Tibial nerve (tissue), 4 donors: ENCODE measurements around the gene ASB11. TPM values are rescaled to one million over a fixed set of nuclear protein-coding genes. Genes with fewer than 3 reads are reported as not detected.
"Not testable (repeated sequence)": the region's sequence is repeated elsewhere in the genome, so short reads cannot be mapped to it uniquely, and the experiment has no call there.

Experiments
- DNase-seq, 2 donors: peaks; one replicate each; pipeline ENCODE4 v3.0.0-alpha.2; 2019; ENCODE audit warnings: low spot score in 2 of 2
- H3K27ac ChIP-seq, 4 donors: fragments of 200-600 bp; sonication (generic) in 3 of 4; one replicate each; pipeline ENCODE4 v1.5.1; 2017 to 2019; ENCODE audit warnings: mild to moderate bottlenecking in 1 of 4
- H3K27me3 ChIP-seq, 2 donors: fragments of 200-600 bp; sonication (generic) in 1 of 2; one replicate each; pipeline versions ENCODE4 v1.5.1 to v1.6.0; 2017 to 2019
- H3K36me3 ChIP-seq, 3 donors: fragments of 200-600 bp; sonication (generic); one replicate each; pipeline ENCODE4 v1.5.1; 2018 to 2019
- H3K4me1 ChIP-seq, 4 donors: fragments of 200-600 bp; sonication (generic) in 3 of 4; one replicate each; pipeline ENCODE4 v1.5.1; 2017 to 2019
- H3K4me3 ChIP-seq, 4 donors: fragments of 200-600 bp; sonication (generic) in 3 of 4; one replicate each; pipeline ENCODE4 v1.5.1; 2017 to 2019; ENCODE audit warnings: mild to moderate bottlenecking in 1 of 4, moderate library complexity in 1 of 4
- H3K9me3 ChIP-seq, 4 donors: fragments of 200-600 bp; sonication (generic) in 3 of 4; one replicate each; pipeline ENCODE4 v1.5.1; 2017 to 2019
- EP300 ChIP-seq, 2 donors: sonication (generic); formaldehyde crosslinking; IDR thresholded peaks; one replicate each; pipeline ENCODE4 v1.6.1; 2017; ENCODE audit warnings: antibody characterized with exemption in 2 of 2, mild to moderate bottlenecking in 1 of 2
- POLR2A ChIP-seq, 2 donors: fragments of 450-650 bp; IDR thresholded peaks; one replicate each; pipeline ENCODE4 v1.6.1; 2017; ENCODE audit warnings: antibody characterized with exemption in 2 of 2, mild to moderate bottlenecking in 2 of 2, moderate library complexity in 2 of 2
- WGBS, 2 donors: methylation state at CpG; one replicate each; pipeline ENCODE4 v1.1.5; 2018; 5-methylcytosine and 5-hydroxymethylcytosine counted together
- total RNA-seq, 4 donors: library from RNA; depleted of rRNA; stranded (reverse); fragments of >200 nt; gene quantifications; one replicate each; pipeline ENCODE4 v1.1.0, GENCODE V29; 2016
- TF ChIP-seq, protein P1 (sequence below), 5 experiments: fragments of 200-600 bp in 3 of 5; fragments of 450-650 bp in 2 of 5; sonication (generic) in 3 of 5; IDR thresholded peaks; one replicate each; pipeline ENCODE4 v1.5.1; 2016 to 2019; ENCODE audit warnings: antibody characterized with exemption in 5 of 5, mild to moderate bottlenecking in 3 of 5, moderate library complexity in 2 of 5

The ASB11 gene
- total RNA-seq, 4 donors from 2014 or later, result not detected

- Histone ChIP-seq H3K4me1 (no peaks in the 10 kb centered on the region), H3K27me3 (no peaks in the 10 kb centered on the region), H3K4me3 (no peak overlapping the region), H3K27ac (peak overlapping the region in 1 of 4 donors; percentile 30), H3K36me3 (no peaks in the 10 kb centered on the region), H3K9me3 (no peaks in the 10 kb centered on the region)
- TF ChIP-seq EP300 (IDR thresholded peaks at IDR 0.05), result peak in 1 of 2 donors; percentile 26
- TF ChIP-seq, protein P1, sequence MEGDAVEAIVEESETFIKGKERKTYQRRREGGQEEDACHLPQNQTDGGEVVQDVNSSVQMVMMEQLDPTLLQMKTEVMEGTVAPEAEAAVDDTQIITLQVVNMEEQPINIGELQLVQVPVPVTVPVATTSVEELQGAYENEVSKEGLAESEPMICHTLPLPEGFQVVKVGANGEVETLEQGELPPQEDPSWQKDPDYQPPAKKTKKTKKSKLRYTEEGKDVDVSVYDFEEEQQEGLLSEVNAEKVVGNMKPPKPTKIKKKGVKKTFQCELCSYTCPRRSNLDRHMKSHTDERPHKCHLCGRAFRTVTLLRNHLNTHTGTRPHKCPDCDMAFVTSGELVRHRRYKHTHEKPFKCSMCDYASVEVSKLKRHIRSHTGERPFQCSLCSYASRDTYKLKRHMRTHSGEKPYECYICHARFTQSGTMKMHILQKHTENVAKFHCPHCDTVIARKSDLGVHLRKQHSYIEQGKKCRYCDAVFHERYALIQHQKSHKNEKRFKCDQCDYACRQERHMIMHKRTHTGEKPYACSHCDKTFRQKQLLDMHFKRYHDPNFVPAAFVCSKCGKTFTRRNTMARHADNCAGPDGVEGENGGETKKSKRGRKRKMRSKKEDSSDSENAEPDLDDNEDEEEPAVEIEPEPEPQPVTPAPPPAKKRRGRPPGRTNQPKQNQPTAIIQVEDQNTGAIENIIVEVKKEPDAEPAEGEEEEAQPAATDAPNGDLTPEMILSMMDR (IDR thresholded peaks at IDR 0.05), result no peak
- no peak for DNase-seq
- WGBS, 2 donors, result 41 to 45% methylated on average over 2 of the region's 2 CpGs
Measured at GRCh38 chrX:15298201-15298600, 17.2 kb downstream of the ASB11 start.

DNA sequence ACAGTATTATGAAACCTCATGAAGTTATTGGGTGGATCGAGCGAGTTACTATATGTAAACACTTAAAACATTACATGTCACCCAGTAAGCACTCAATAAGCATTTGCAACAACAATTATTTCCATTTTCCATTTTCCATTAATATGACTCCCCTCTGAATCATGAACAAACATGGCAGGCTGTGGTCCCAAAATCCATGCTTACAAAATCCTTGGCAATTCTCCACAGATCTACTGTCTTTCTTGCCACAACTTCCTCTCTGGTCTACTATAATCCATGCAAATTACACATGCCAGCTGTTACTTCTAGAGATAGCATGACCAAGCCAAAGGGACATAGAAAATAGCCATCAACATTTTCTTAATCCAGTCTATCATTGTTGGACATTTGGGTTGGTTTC, 22.0 kb downstream of the ASB11 start:
- H3K9me3 ChIP-seq, result no peaks in the 10 kb centered on the region
- H3K36me3 ChIP-seq, result no peaks in the 10 kb centered on the region
- TF ChIP-seq POLR2A (IDR thresholded peaks at IDR 0.05), result no peak
- no peak for TF ChIP-seq EP300 (IDR thresholded peaks at IDR 0.05)
- TF ChIP-seq, protein P1 (IDR thresholded peaks at IDR 0.05), result no peak
- no peak overlapping the region for H3K4me3 ChIP-seq
- H3K27ac ChIP-seq, result no peak overlapping the region
- no peaks in the 10 kb centered on the region for H3K27me3 ChIP-seq
- no peak for DNase-seq
- WGBS, 2 donors, result 90 to 96% methylated on average over 2 of the region's 2 CpGs
- no peaks in the 10 kb centered on the region for H3K4me1 ChIP-seq

DNA sequence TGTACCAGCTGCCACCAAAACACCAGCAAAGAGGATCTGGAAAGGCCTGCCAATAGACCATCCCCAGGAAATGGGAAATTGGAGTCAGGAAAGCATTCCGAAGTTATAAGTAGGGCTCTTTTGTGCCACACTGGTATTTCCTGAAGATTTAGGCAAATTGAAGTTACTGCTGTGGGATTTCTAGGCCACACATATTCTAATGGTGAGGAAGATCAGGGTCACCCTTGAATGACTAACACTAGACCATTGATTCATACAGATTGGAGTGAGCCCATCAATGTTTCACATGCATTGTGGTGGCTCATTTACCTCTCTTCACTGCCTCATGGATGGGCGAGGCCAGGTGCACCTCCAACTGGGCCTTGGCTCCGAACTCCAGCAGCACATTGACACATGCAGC, 22.6 kb downstream of the ASB11 start:
- Histone ChIP-seq H3K36me3 (no peaks in the 10 kb centered on the region), H3K4me1 (no peaks in the 10 kb centered on the region), H3K27ac (no peak overlapping the region), H3K27me3 (no peaks in the 10 kb centered on the region), H3K4me3 (no peak overlapping the region), H3K9me3 (no peaks in the 10 kb centered on the region)
- 87 to 94% methylated on average over 2 to 3 of the region's 3 CpGs for WGBS, 2 donors
- DNase-seq, result no peak
- TF ChIP-seq EP300 (IDR thresholded peaks at IDR 0.05) (no peak), POLR2A (IDR thresholded peaks at IDR 0.05) (no peak)

GRCh38 chrX:15277604-15278003, 37.8 kb downstream of the ASB11 start:
- 11 to 18% methylated on average over 1 of the region's 1 CpG for WGBS, 2 donors
- Histone ChIP-seq H3K27me3 (peaks cover 0 to 3% of the 10 kb centered on the region in 2 donors), H3K4me3 (no peak overlapping the region), H3K27ac (no peak overlapping the region), H3K9me3 (no peaks in the 10 kb centered on the region), H3K4me1 (no peaks in the 10 kb centered on the region), H3K36me3 (no peaks in the 10 kb centered on the region)
- no peak for DNase-seq
- no peak for TF ChIP-seq EP300 (IDR thresholded peaks at IDR 0.05)
- TF ChIP-seq, protein P1 (IDR thresholded peaks at IDR 0.05), result no peak
- TF ChIP-seq POLR2A (IDR thresholded peaks at IDR 0.05), result no peak

- no peaks in the 10 kb centered on the region for H3K9me3 ChIP-seq
- H3K36me3 ChIP-seq, result no peaks in the 10 kb centered on the region
- TF ChIP-seq EP300 (IDR thresholded peaks at IDR 0.05) (no peak), POLR2A (IDR thresholded peaks at IDR 0.05) (no peak)
- TF ChIP-seq, protein P1 (IDR thresholded peaks at IDR 0.05), result no peak
- WGBS, 2 donors, result 79 to 90% methylated on average over 2 of the region's 2 CpGs
- H3K4me3 ChIP-seq, result no peak overlapping the region
- no peak for DNase-seq
- no peaks in the 10 kb centered on the region for H3K4me1 ChIP-seq
- no peak overlapping the region for H3K27ac ChIP-seq
- H3K27me3 ChIP-seq, result peaks cover 0 to 3% of the 10 kb centered on the region in 2 donors
Measured at GRCh38 chrX:15274946-15275345, 40.5 kb downstream of the ASB11 start.

DNA sequence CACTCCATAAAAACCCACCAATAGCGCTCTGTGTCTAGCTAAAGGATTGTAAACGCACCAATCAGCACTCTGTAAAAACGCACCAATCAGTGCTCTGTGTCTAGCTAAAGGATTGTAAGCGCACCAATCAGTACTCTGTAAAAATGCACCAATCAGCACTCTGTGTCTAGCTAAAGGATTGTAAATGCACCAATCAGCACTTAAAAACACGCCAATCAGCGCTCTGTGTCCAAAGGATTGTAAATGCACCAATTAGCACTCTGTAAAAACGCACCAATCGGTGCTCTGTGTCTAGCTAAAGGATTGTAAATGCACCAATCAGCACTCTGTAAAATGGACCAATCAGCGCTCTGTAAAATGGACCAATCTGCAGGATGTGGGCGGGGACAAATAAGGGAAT, 42.2 kb downstream of the ASB11 start:
- H3K27me3 ChIP-seq, H3K36me3 ChIP-seq, H3K9me3 ChIP-seq, DNase-seq, H3K4me3 ChIP-seq, H3K4me1 ChIP-seq, H3K27ac ChIP-seq: not testable (repeated sequence)
- WGBS, 2 donors, result 88 to 93% methylated on average over 10 of the region's 10 CpGs
